Mesenchymal stem cell (in vitro differentiated cells and primary cell): Measurements from ENCODE around the gene PALLD.

ENCODE experiments used
- DNase-seq: peaks from one replicate; pipeline ENCODE4 v3.0.0-alpha.2; 2013
- H2AFZ ChIP-seq: one replicate; pipeline ENCODE4 v1.6.1; 2013; ENCODE audit warnings: low read depth, mild to moderate bottlenecking, control low read depth, inconsistent platforms, low read length, moderate library complexity
- H2AK5ac ChIP-seq: 2 replicates; pipeline ENCODE4 v1.6.1; 2013; ENCODE audit warnings: low read length, moderate library complexity, mild to moderate bottlenecking, inconsistent platforms; ENCODE audit not compliant: severe bottlenecking
- H2BK120ac ChIP-seq: one replicate; pipeline ENCODE4 v1.6.1; 2013; ENCODE audit warnings: low read depth, mild to moderate bottlenecking, inconsistent platforms, low read length, moderate library complexity
- H2BK12ac ChIP-seq, 2 experiments: one replicate each; pipeline ENCODE4 v1.6.1; 2013; ENCODE audit warnings: inconsistent platforms in 2 of 2, low read length in 2 of 2, mild to moderate bottlenecking in 2 of 2, moderate library complexity in 2 of 2, control low read depth in 1 of 2
- H2BK15ac ChIP-seq: one replicate; pipeline ENCODE4 v1.6.1; 2013; ENCODE audit warnings: mild to moderate bottlenecking, low read depth, inconsistent platforms; ENCODE audit not compliant: poor library complexity, severe bottlenecking
- H2BK5ac ChIP-seq: 2 replicates; pipeline ENCODE4 v1.6.1; 2013; ENCODE audit warnings: low read depth, mild to moderate bottlenecking, low read length, control low read depth, inconsistent platforms; ENCODE audit not compliant: poor library complexity, severe bottlenecking
- H3K14ac ChIP-seq, 2 experiments: one replicate each; pipeline ENCODE4 v1.6.1; 2013; ENCODE audit warnings: inconsistent platforms in 2 of 2, low read length in 2 of 2, control low read depth in 1 of 2, mild to moderate bottlenecking in 1 of 2, moderate library complexity in 1 of 2
- H3K18ac ChIP-seq, 2 experiments: one replicate each; pipeline ENCODE4 v1.6.1; 2013; ENCODE audit warnings: inconsistent platforms in 2 of 2, low read length in 2 of 2, control low read depth in 1 of 2, low read depth in 1 of 2, mild to moderate bottlenecking in 1 of 2
- H3K23ac ChIP-seq, 2 experiments: one replicate each; pipeline ENCODE4 v1.6.1; 2013; ENCODE audit warnings: inconsistent platforms in 2 of 2, low read length in 2 of 2, mild to moderate bottlenecking in 2 of 2, moderate library complexity in 2 of 2, control low read depth in 1 of 2
- H3K27ac ChIP-seq: 2 replicates; pipeline ENCODE4 v1.5.1; 2013; ENCODE audit warnings: mild to moderate bottlenecking, moderate library complexity, low read length, control low read depth, inconsistent platforms; ENCODE audit not compliant: poor library complexity, severe bottlenecking
- H3K27me3 ChIP-seq, 2 experiments: 2 replicates each; pipeline versions ENCODE4 v1.6.1 to v1.7.0; 2013; ENCODE audit warnings: low read length in 2 of 2, mild to moderate bottlenecking in 2 of 2, moderate library complexity in 2 of 2, control low read depth in 1 of 2, inconsistent platforms in 1 of 2; ENCODE audit not compliant: control insufficient read depth in 1 of 2, insufficient read depth in 1 of 2
- H3K36me3 ChIP-seq, 2 experiments: 2 replicates each; pipeline versions ENCODE4 v1.6.1 to v1.7.0; 2013; ENCODE audit warnings: low read length in 2 of 2, control low read depth in 1 of 2, inconsistent platforms in 1 of 2, low read depth in 1 of 2, mild to moderate bottlenecking in 1 of 2; ENCODE audit not compliant: insufficient read depth in 2 of 2, control insufficient read depth in 1 of 2
- H3K4ac ChIP-seq, 2 experiments: one replicate each; pipeline ENCODE4 v1.6.1; 2013; ENCODE audit warnings: inconsistent platforms in 2 of 2, low read length in 2 of 2, mild to moderate bottlenecking in 2 of 2, moderate library complexity in 2 of 2, control low read depth in 1 of 2, low read depth in 1 of 2
- H3K4me1 ChIP-seq: 2 replicates; pipeline ENCODE4 v1.6.1; 2013; ENCODE audit warnings: low read depth, low read length, control low read depth; ENCODE audit not compliant: control insufficient read depth, insufficient read depth
- H3K4me2 ChIP-seq: 2 replicates; pipeline ENCODE4 v1.6.1; 2013; ENCODE audit warnings: low read length, mild to moderate bottlenecking, inconsistent platforms; ENCODE audit not compliant: poor library complexity, severe bottlenecking
- H3K4me3 ChIP-seq, 2 experiments: 2 replicates each; pipeline versions ENCODE4 v1.5.1 to v1.7.0; 2013; ENCODE audit warnings: low read length in 2 of 2, mild to moderate bottlenecking in 2 of 2, control low read depth in 1 of 2, low read depth in 1 of 2; ENCODE audit not compliant: insufficient read depth in 1 of 2
- H3K79me1 ChIP-seq: replicated peaks from 2 replicates; pipeline ENCODE4 v1.6.1; 2013; ENCODE audit warnings: mild to moderate bottlenecking, control low read depth, low read length, inconsistent platforms; ENCODE audit not compliant: poor library complexity, severe bottlenecking
- H3K9ac ChIP-seq: 2 replicates; pipeline ENCODE4 v1.7.0; 2013; ENCODE audit warnings: mild to moderate bottlenecking, low read length, moderate library complexity
- H3K9me3 ChIP-seq: 2 replicates; pipeline ENCODE4 v1.7.0; 2013; ENCODE audit warnings: mild to moderate bottlenecking, low read length; ENCODE audit not compliant: control insufficient read depth
- H4K8ac ChIP-seq: one replicate; pipeline ENCODE4 v1.6.1; 2013; ENCODE audit warnings: inconsistent platforms, mild to moderate bottlenecking, low read length, moderate library complexity
- H4K91ac ChIP-seq: one replicate; pipeline ENCODE4 v1.6.1; 2013; ENCODE audit warnings: mild to moderate bottlenecking, low read length, inconsistent platforms
- WGBS: methylation state at CpG from one replicate; pipeline ENCODE4 v1.1.7; 2013; ENCODE audit warnings: mixed read lengths; 5-methylcytosine and 5-hydroxymethylcytosine counted together

Gene PALLD

DNA sequence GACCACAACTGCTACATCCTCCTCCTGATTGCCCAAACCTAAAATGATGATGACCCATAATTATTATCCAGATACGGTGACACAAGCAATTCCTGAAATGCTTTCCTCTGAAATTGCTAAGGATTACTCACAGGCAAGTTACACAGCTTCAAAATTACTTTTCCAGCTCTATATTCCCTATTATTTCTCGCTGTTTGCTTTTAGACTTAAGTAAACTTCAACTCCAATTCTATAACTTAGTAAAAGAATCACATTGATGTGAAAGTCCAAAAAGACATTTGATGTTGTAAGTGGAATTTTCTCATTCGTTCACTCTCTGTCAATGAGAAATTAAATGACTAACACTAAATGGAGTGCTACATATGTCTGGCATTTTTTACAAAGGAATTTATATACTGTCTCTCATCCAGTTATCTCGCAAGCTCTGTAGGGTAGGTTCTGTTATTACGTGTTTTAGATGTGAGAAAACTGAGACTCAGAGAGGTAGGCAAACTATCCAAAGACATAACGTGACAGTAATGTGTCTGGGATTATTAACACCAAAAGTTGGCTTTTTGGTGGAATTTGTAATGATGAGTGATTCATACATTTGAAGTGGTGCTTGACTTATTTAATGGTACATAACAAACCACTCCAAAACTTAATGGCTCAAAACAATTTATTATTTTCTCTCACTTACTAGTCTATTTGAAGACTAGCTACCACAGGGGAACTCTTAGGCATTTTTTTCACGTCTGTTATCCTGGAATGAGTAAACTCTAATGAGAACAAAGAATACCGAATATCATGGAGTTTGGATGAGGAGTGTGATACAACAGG is 31.5 kb downstream of the PALLD start:
- DNase-seq, result peak; percentile 46
- no peak overlapping the region for H3K18ac ChIP-seq
- H4K91ac ChIP-seq, result no peak overlapping the region
- no peak overlapping the region for H3K4me2 ChIP-seq
- H2AFZ ChIP-seq, result no peak overlapping the region
- H2BK5ac ChIP-seq, result no peak overlapping the region
- H2BK12ac ChIP-seq, result no peak overlapping the region
- H3K14ac ChIP-seq, result no peak overlapping the region
- 38% methylated on average over 7 of the region's 8 CpGs for WGBS
- no peak overlapping the region for H2BK120ac ChIP-seq
- peak overlapping the region; percentile 39 for H3K27ac ChIP-seq
- no peaks in the 10 kb centered on the region for H3K9me3 ChIP-seq
- H2BK15ac ChIP-seq, result no peak overlapping the region
- H3K27me3 ChIP-seq, result no peaks in the 10 kb centered on the region
- no peak overlapping the region for H3K23ac ChIP-seq
- peaks cover 7% of the 10 kb centered on the region for H3K4me1 ChIP-seq
- no peak overlapping the region for H3K9ac ChIP-seq
- H3K79me1 ChIP-seq, result no peaks in the 10 kb centered on the region
- no peak overlapping the region for H3K4ac ChIP-seq
- H3K36me3 ChIP-seq, result no peaks in the 10 kb centered on the region
- H4K8ac ChIP-seq, result no peak overlapping the region
- no peak overlapping the region for H2AK5ac ChIP-seq
- H3K4me3 ChIP-seq, result no peak overlapping the region

DNA sequence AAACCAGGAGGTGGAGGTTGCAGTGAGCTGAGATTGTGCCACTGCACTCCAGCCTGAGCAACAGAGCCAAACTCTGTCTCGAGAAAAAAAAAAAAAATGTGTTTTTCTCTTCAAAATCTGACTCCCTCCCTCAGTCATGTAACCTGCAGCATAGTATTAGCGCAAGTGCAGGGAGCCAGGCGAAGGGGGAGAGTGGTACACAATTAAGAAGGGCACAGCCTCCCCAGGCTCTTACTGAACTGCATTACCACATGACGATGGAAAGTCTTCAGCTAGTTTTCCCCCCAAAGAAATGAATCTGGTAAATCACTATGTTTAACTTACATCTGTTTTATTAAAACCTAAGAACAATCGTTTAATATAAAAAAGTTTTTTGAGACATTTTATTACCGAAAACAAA is 32.4 kb downstream of the PALLD start:
- Histone ChIP-seq H2BK120ac (no peak overlapping the region), H3K9me3 (no peaks in the 10 kb centered on the region), H3K23ac (no peak overlapping the region), H4K91ac (no peak overlapping the region), H3K4me1 (peaks cover 7% of the 10 kb centered on the region), H2BK5ac (no peak overlapping the region), H3K27me3 (no peaks in the 10 kb centered on the region), H2BK15ac (no peak overlapping the region), H3K79me1 (no peaks in the 10 kb centered on the region), H3K27ac (peak overlapping the region; percentile 39), H3K4me3 (no peak overlapping the region), H3K14ac (no peak overlapping the region), H2AFZ (no peak overlapping the region), H3K4ac (no peak overlapping the region), H3K36me3 (no peaks in the 10 kb centered on the region), H3K18ac (no peak overlapping the region), H2AK5ac (peak overlapping the region; percentile 51), H2BK12ac (no peak overlapping the region), H3K4me2 (no peak overlapping the region), H4K8ac (no peak overlapping the region), H3K9ac (no peak overlapping the region)
- 88% methylated on average over 3 of the region's 6 CpGs for WGBS
- DNase-seq, result no peak

DNA sequence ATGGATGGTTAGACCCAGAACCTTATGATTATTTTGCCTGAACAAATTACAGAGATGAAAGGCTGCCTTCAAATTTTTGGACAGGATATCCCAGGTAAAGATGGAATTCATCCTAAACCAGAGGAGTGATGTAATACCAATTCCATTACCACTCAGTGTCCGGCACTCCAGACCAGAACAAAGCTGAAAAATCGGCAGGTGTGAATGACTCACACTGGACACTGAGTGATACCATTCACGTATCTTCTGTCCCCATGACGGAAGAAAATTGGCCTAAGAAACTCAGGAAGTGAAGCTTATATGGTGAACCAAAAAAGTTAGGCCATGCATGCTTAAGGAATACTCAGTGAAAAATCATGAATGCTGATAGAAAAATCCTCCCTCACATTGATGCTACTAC is 34.5 kb downstream of the PALLD start:
- H2AK5ac ChIP-seq, result no peak overlapping the region
- H3K14ac ChIP-seq, result no peak overlapping the region
- no peak overlapping the region for H2BK5ac ChIP-seq
- H3K4me3 ChIP-seq, result no peak overlapping the region
- no peak overlapping the region for H3K27ac ChIP-seq
- H2BK12ac ChIP-seq, result no peak overlapping the region
- no peak overlapping the region for H2BK120ac ChIP-seq
- WGBS, result 78% methylated on average over 3 of the region's 4 CpGs
- no peak overlapping the region for H4K8ac ChIP-seq
- H2AFZ ChIP-seq, result no peak overlapping the region
- H2BK15ac ChIP-seq, result no peak overlapping the region
- peaks cover 7% of the 10 kb centered on the region for H3K4me1 ChIP-seq
- no peak overlapping the region for H3K9ac ChIP-seq
- DNase-seq, result no peak
- no peaks in the 10 kb centered on the region for H3K9me3 ChIP-seq
- H3K23ac ChIP-seq, result no peak overlapping the region
- no peak overlapping the region for H3K18ac ChIP-seq
- no peaks in the 10 kb centered on the region for H3K36me3 ChIP-seq
- H3K4ac ChIP-seq, result no peak overlapping the region
- H4K91ac ChIP-seq, result no peak overlapping the region
- no peak overlapping the region for H3K4me2 ChIP-seq
- H3K27me3 ChIP-seq, result no peaks in the 10 kb centered on the region
- no peaks in the 10 kb centered on the region for H3K79me1 ChIP-seq

DNA sequence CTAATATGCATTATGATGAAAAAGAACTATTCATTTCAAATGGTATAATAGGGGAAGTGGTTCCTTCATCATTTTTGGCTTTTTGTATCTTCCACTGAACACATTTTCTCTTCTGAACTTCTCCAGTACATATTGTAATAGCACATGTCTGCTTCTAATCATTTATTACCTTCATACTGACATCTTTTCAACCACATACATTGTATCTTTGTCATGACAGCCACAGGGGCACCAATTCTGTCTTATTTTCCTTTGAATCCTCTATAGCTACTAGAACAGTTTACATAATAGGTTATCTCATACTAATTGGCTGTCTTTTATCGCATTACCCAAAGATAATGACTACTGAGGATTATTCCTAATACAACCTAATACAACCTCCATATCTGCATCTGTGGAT is 37.7 kb downstream of the PALLD start:
- H3K4ac ChIP-seq, result no peak overlapping the region
- no peak overlapping the region for H2BK15ac ChIP-seq
- DNase-seq, result no peak
- H2BK5ac ChIP-seq, result no peak overlapping the region
- H3K9me3 ChIP-seq, result no peaks in the 10 kb centered on the region
- no peak overlapping the region for H2AK5ac ChIP-seq
- H3K14ac ChIP-seq, result no peak overlapping the region
- H3K79me1 ChIP-seq, result no peaks in the 10 kb centered on the region
- H2BK120ac ChIP-seq, result no peak overlapping the region
- no peaks in the 10 kb centered on the region for H3K36me3 ChIP-seq
- H4K91ac ChIP-seq, result no peak overlapping the region
- H3K4me2 ChIP-seq, result no peak overlapping the region
- no peak overlapping the region for H3K4me3 ChIP-seq
- no peak overlapping the region for H3K27ac ChIP-seq
- H3K18ac ChIP-seq, result no peak overlapping the region
- no peaks in the 10 kb centered on the region for H3K27me3 ChIP-seq
- no peak overlapping the region for H3K9ac ChIP-seq
- H2BK12ac ChIP-seq, result no peak overlapping the region
- no peak overlapping the region for H3K23ac ChIP-seq
- no peak overlapping the region for H4K8ac ChIP-seq
- WGBS, result no CpG with 5 or more reads among the region's 1 CpG
- no peak overlapping the region for H2AFZ ChIP-seq
- H3K4me1 ChIP-seq, result no peaks in the 10 kb centered on the region
